Activated T-cell treated with anti-CD3 and anti-CD28 coated beads, Interleukin-2, amount 50 U/mL, for 72 hours (primary cell): Measurements from ENCODE around the gene IFT74. TPM values are rescaled to one million over a fixed set of nuclear protein-coding genes. Genes with fewer than 3 reads are reported as not detected.

ENCODE experiments used
- ATAC-seq, 2 donors: fragments of 150-1000 bp; cut with Tn5 transposase; replicated peaks in 1 of 2; 2 replicates each; pipeline ENCODE4 v1.10.0; 2021; ENCODE audit warnings: moderate library complexity in 2 of 2, mild to moderate bottlenecking in 1 of 2
- DNase-seq, 2 donors: peaks; one replicate each; pipeline ENCODE4 v3.0.0; 2021 to 2022; ENCODE audit warnings: mixed read lengths in 1 of 2
- H3K27ac Mint-ChIP-seq: one replicate; pipeline ENCODE4 v1.8.0; 2022; ENCODE audit warnings: mild to moderate bottlenecking, moderate library complexity, mixed read lengths
- H3K27me3 Mint-ChIP-seq: one replicate; pipeline ENCODE4 v1.8.0; 2022; ENCODE audit warnings: low read depth, mixed read lengths
- H3K36me3 Mint-ChIP-seq, 2 donors: one replicate each; pipeline ENCODE4 v1.8.0; 2022; ENCODE audit warnings: mixed read lengths in 2 of 2, mild to moderate bottlenecking in 1 of 2; ENCODE audit not compliant: insufficient read depth in 2 of 2
- H3K4me1 Mint-ChIP-seq: one replicate; pipeline ENCODE4 v1.8.0; 2022; ENCODE audit warnings: low read depth, mixed read lengths
- H3K4me3 Mint-ChIP-seq, 2 donors: one replicate each; pipeline ENCODE4 v1.8.0; 2022; ENCODE audit warnings: mild to moderate bottlenecking in 2 of 2, mixed read lengths in 2 of 2, moderate library complexity in 2 of 2
- H3K9me3 Mint-ChIP-seq, 2 donors: one replicate each; pipeline ENCODE4 v1.8.0; 2022; ENCODE audit warnings: mixed read lengths in 2 of 2
- total RNA-seq, 2 donors: library from RNA; stranded (reverse); gene quantifications; one replicate each; pipeline ENCODE4 v1.2.3, GENCODE V29; 2022

Gene IFT74
- total RNA-seq, 2 donors from 2014 or later: 10.0 to 11.6 TPM

DNA sequence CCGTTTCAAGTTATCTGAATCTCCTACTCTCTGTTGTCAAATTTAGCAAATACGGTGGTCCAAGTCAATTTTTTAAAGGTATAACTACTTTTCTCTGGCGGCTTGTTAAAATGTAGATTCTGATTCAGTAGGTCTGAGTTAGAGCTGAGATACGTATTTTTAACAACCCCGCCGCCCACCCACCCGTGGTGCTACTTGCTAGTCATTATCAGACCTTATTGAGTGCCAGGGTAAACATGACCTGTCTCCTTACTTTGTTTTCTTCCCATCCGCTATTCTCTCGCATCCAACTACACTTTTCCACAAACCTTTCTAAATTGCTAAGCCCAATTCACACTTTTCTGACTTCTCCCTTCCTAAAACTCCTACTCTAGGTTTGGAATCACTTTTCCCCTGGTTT, 8.5 kb upstream of the IFT74 start:
- H3K36me3 Mint-ChIP-seq: peaks cover 4 to 12% of the 10 kb centered on the region in 2 donors
- H3K9me3 Mint-ChIP-seq: no peaks in the 10 kb centered on the region
- H3K4me3 Mint-ChIP-seq: peak overlapping the region; percentile 83 to 86
- peak overlapping the region; percentile 99 for H3K27ac Mint-ChIP-seq
- peak; percentile 44 to 46 for DNase-seq
- H3K27me3 Mint-ChIP-seq: no peaks in the 10 kb centered on the region
- H3K4me1 Mint-ChIP-seq: peaks cover 54% of the 10 kb centered on the region
- peak; percentile 13 to 30 for ATAC-seq

DNA sequence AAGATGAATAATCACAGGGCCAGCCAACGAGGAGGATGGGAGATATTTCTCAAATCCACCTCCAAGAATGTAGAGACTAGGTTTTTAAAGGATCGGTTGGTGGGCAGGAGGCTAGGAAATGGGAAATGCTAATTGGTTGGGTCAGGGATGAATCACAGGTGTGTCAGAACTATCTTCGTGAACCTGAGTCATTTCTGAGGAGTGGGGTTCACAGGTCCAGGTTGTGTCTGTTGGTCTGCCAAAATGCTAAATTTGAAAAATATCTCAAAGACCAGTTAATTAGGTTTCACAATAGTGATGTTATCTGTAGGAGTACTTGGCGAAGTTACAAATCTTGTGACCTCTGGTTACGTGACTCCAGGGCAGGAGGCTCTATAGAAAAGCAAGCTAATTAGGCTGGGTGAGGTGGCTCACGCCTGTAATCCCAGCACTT, 6.6 kb upstream of the IFT74 start:
- no peak overlapping the region for H3K4me3 Mint-ChIP-seq
- peaks cover 47% of the 10 kb centered on the region for H3K4me1 Mint-ChIP-seq
- H3K27ac Mint-ChIP-seq: no peak overlapping the region
- no peak for ATAC-seq
- DNase-seq: no peak
- no peaks in the 10 kb centered on the region for H3K27me3 Mint-ChIP-seq
- peaks cover 2 to 5% of the 10 kb centered on the region in 2 donors for H3K36me3 Mint-ChIP-seq
- no peaks in the 10 kb centered on the region for H3K9me3 Mint-ChIP-seq

- no peaks in the 10 kb centered on the region for H3K9me3 Mint-ChIP-seq
- DNase-seq (no peak), ATAC-seq (no peak)
- H3K4me1 Mint-ChIP-seq: peaks cover 47% of the 10 kb centered on the region
- H3K4me3 Mint-ChIP-seq: no peak overlapping the region
- H3K27ac Mint-ChIP-seq: no peak overlapping the region
- H3K36me3 Mint-ChIP-seq: peaks cover 4 to 5% of the 10 kb centered on the region in 2 donors
- no peaks in the 10 kb centered on the region for H3K27me3 Mint-ChIP-seq
Observed at GRCh38 chr9:26950521-26950920, 5.7 kb upstream of the IFT74 start.

DNA sequence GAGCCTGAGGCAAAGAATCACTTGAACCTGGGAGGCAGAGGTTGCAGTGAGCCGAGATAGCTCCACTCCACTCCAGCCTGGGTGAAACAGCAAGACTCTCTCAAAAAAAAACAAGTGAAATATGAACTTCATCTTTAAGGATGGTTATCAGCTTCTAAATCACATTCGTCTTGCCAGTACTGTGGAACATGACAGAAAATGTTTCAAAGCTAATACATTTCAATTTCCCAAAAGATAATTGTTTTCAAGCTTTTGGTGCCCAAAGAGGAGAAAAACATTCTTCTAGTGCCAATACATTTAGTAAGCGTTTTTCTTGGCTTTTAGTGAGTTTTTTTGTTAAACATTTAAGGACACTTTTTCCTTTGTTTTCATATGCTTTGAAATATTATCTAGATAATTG, 4.4 kb upstream of the IFT74 start:
- no peak for ATAC-seq
- H3K27me3 Mint-ChIP-seq: no peaks in the 10 kb centered on the region
- no peak overlapping the region for H3K4me3 Mint-ChIP-seq
- no peak overlapping the region for H3K27ac Mint-ChIP-seq
- H3K36me3 Mint-ChIP-seq: peaks cover 3 to 4% of the 10 kb centered on the region in 2 donors
- H3K4me1 Mint-ChIP-seq: peaks cover 44% of the 10 kb centered on the region
- DNase-seq: no peak
- H3K9me3 Mint-ChIP-seq: no peaks in the 10 kb centered on the region

DNA sequence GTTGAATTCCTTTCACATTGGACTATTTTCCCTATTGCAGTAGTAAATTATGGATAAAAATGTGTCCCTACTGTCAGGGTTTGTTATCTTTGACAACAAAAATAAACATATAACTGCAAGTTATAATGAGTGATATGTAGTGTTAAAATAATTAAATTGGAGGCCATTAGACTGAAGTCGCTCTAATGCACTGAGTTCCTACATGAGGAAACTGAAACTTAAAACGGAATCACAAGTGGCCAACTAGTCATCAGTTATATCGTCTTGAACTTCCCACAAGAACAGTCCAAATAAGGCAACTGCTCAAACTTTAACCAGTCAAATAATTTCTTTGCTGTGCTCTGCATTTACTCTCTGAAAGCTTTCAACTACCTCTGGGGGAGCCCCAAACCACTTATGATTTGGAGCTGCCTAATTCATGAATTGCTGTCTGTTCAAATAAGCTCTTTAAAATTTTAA, 2.1 kb upstream of the IFT74 start:
- Mint-ChIP-seq H3K4me3 (peak overlapping the region; percentile 61 to 90), H3K27me3 (no peaks in the 10 kb centered on the region), H3K27ac (peak overlapping the region; percentile 91), H3K9me3 (no peaks in the 10 kb centered on the region), H3K36me3 (peaks cover 0 to 2% of the 10 kb centered on the region in 2 donors), H3K4me1 (peaks cover 38% of the 10 kb centered on the region)
- DNase-seq: no peak
- ATAC-seq: peak in 1 of 2 donors; percentile 19

DNA sequence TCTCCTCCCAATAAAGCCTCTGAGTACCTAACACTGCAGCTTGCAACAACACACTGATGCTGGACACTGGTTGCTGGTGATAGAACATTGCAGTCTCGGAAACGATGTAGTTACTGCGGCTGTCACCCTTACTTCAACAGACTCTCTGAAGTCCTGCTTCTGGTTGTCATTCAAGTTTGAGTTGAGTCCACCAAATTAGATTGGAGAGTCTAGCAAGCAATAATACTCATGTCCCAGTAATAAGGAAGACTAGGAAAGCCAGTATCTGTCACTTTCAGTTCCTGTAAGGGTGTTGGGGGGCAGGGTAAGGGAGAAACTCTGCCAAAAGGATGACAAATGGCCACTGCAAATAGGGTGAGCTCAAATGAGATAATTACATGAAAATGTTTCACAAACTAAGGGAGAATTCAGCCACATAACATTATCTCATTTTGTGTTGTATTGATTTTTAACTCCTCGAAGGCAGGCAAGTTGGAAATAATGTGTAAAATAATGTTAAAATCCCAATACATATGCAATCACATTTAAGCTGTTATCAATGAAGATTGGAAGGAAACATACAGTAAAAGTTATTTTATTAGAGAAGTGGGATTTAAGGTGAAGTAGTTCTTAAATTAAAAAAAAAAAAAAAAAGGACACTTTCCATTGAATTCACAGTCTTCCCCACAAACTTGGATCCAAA, 849 bp upstream of the IFT74 start:
- peak overlapping the region; percentile 94 for H3K27ac Mint-ChIP-seq
- no peak for DNase-seq

DNA sequence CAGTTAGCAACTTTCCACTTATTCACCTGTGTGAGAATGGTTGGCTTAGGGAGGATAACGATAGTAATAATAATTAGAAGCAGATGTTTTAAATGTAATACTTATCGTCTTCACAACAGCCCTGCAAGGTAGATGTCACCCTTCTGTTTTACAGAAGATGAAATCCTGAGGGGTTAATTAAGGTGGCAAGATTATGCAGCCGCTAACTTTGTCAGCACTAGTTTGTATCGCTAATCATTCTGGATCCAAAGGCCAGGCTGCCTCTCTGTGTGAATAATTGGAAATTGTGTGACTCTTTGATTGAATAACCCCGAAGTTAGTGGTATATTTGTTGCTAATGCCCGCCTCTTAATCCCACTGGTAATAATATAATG, 635 bp downstream of the IFT74 start:
- Mint-ChIP-seq H3K36me3 (peaks cover 0 to 2% of the 10 kb centered on the region in 2 donors), H3K9me3 (no peaks in the 10 kb centered on the region), H3K4me3 (peak overlapping the region; percentile 89 to 90), H3K4me1 (peaks cover 30% of the 10 kb centered on the region), H3K27me3 (no peaks in the 10 kb centered on the region), H3K27ac (peak overlapping the region; percentile 94)
- ATAC-seq (no peak), DNase-seq (no peak)

More for the DNA sequence above, 849 bp upstream of the IFT74 start:
- Mint-ChIP-seq H3K9me3 (no peaks in the 10 kb centered on the region), H3K27me3 (no peaks in the 10 kb centered on the region), H3K36me3 (peaks cover 0 to 2% of the 10 kb centered on the region in 2 donors), H3K4me1 (peaks cover 30% of the 10 kb centered on the region), H3K4me3 (peak overlapping the region; percentile 89 to 90)
- no peak for ATAC-seq

DNA sequence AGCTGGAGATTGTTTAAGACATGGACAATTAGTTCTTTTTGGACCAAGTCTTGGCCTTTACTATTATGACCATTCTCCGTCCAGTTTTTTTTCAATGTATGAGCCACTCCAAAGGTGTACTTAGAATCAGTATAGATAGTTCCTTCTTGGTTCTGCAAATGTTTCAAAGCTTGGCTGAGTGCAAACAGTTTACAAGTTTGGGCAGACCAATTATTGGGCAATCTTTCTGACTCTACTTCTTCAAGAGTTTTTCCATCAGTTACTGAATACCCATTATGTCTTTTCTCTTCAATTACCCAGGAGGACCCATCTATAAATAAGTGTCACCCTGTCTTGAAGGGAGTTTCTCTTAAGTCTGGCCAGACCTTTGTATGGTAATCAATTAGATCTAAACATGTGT, 15.5 kb downstream of the IFT74 start:
- peaks cover 2% of the 10 kb centered on the region in 2 donors for H3K9me3 Mint-ChIP-seq
- H3K27ac Mint-ChIP-seq: no peak overlapping the region
- no peak for ATAC-seq

GRCh38 chr9:26973989-26974388, 17.8 kb downstream of the IFT74 start:
- peaks cover 2% of the 10 kb centered on the region in 2 donors for H3K9me3 Mint-ChIP-seq
- H3K36me3 Mint-ChIP-seq: peaks cover 0 to 7% of the 10 kb centered on the region in 2 donors
- ATAC-seq (no peak), DNase-seq (no peak)
- no peak overlapping the region for H3K27ac Mint-ChIP-seq
- no peaks in the 10 kb centered on the region for H3K4me1 Mint-ChIP-seq
- H3K27me3 Mint-ChIP-seq: no peaks in the 10 kb centered on the region
- H3K4me3 Mint-ChIP-seq: no peak overlapping the region

More for the DNA sequence above, 15.5 kb downstream of the IFT74 start:
- DNase-seq: no peak
- no peaks in the 10 kb centered on the region for H3K27me3 Mint-ChIP-seq
- H3K4me3 Mint-ChIP-seq: no peak overlapping the region
- peaks cover 1 to 9% of the 10 kb centered on the region in 2 donors for H3K36me3 Mint-ChIP-seq
- H3K4me1 Mint-ChIP-seq: peaks cover under 1% of the 10 kb centered on the region

- ATAC-seq (no peak), DNase-seq (no peak)
- no peaks in the 10 kb centered on the region for H3K9me3 Mint-ChIP-seq
- no peaks in the 10 kb centered on the region for H3K4me1 Mint-ChIP-seq
- H3K36me3 Mint-ChIP-seq: peaks cover 0 to 2% of the 10 kb centered on the region in 2 donors
- H3K27ac Mint-ChIP-seq: no peak overlapping the region
- no peaks in the 10 kb centered on the region for H3K27me3 Mint-ChIP-seq
- no peak overlapping the region for H3K4me3 Mint-ChIP-seq
Observed at GRCh38 chr9:26974927-26975326, 18.7 kb downstream of the IFT74 start.

DNA sequence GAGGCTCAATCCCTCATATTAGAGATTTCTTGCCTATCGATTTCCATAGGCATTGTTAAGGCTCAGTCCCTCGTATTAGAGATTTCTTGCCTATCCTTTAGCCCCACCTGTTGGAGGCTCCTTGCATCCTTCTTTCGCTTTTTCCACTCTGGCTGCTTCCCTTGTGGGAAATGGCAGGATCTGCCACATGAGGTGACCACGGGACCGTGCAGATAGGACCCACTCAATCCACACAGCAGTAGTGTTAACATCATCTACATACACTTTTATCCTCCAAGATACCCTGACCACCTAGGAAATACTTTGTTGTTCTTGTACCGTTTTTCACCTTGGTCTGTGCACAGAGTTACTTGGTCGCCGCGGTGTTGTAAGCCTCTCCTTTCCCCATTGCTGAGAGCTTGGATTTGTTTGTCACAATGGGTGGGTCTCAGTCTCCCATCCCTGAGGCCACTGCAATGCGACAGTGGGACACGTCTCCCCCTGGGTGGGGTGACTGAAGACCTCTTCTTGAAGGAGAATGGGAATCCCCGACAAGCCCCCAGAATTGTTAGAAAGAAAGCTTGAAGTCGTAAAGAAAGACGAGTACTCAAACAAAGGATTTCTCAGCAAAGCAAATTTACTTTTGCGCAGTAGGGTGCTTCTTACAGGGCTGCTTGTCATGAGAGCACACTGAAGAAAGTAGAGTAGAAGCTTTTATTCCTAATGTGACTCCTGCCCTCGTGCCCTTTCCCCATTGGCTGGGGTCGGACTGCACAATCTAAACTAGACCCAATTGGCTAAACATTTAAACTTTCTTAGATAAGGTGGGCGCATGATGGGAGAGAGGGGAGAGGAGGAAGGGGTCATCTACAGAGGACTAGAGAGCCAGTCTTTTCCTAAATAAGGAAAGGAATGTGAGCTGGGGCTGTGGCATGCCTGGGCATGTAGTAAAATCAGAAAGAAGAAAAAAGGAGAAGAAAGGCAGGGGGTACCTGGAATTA, 19.8 kb downstream of the IFT74 start:
- Mint-ChIP-seq H3K4me1 (no peaks in the 10 kb centered on the region), H3K27me3 (no peaks in the 10 kb centered on the region), H3K27ac (no peak overlapping the region), H3K9me3 (no peaks in the 10 kb centered on the region), H3K4me3 (no peak overlapping the region), H3K36me3 (no peaks in the 10 kb centered on the region)
- DNase-seq (peak in 1 of 2 donors; percentile 3), ATAC-seq (no peak)

DNA sequence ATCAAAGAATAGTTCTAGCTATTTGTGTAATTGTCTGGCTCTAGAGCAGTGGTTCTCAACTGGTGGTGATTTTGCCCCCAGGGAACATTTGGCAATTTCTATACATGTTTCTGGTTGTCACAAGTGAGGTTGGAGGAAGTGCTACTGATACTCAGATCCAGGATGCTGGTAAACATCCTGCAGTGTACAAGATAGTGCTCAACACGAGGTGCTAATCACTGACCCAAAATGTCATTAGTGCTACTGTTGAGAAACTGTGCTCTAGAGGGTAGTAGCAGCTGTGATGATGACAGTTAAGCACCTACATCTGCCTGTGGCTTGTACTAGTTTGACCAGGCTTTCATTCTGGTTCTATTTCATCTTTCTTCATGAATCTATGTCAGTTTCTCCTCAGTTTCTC, 27.1 kb downstream of the IFT74 start:
- Mint-ChIP-seq H3K27me3 (no peaks in the 10 kb centered on the region), H3K4me3 (no peak overlapping the region), H3K27ac (no peak overlapping the region), H3K36me3 (peaks cover 7 to 10% of the 10 kb centered on the region in 2 donors), H3K4me1 (no peaks in the 10 kb centered on the region), H3K9me3 (no peaks in the 10 kb centered on the region)
- ATAC-seq (no peak), DNase-seq (no peak)

DNA sequence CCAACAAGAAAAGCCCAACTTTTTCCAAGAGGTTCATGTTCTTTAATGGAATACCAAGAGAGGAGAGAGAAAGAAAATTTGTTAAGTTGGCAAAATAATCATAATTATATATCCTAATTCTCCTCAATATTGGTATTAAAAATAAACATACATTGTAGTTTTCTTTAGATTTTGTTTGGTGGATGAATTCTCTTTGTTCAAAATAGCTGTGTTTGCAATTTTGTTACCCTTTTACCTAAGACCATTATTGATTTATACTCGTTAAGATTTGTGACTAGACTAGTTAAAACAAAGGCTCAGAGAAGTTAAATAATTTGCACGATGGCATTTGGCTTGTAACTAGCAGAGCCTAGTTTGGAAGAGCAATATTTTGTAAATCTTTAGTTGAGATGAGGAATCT, 39.6 kb downstream of the IFT74 start:
- no peak overlapping the region for H3K4me3 Mint-ChIP-seq
- ATAC-seq: no peak
- no peak overlapping the region for H3K27ac Mint-ChIP-seq
- H3K27me3 Mint-ChIP-seq: no peaks in the 10 kb centered on the region
- H3K4me1 Mint-ChIP-seq: no peaks in the 10 kb centered on the region
- no peaks in the 10 kb centered on the region for H3K9me3 Mint-ChIP-seq
- no peak for DNase-seq
- H3K36me3 Mint-ChIP-seq: no peaks in the 10 kb centered on the region
